ENCODE data around the gene RFX8. TPM values are rescaled to one million over a fixed set of nuclear protein-coding genes. Genes with fewer than 3 reads are reported as not detected.

The RFX8 gene
- total RNA-seq, 4 donors from 2014 or later: 0.94 to 2.9 (median 1.5) TPM

DNA sequence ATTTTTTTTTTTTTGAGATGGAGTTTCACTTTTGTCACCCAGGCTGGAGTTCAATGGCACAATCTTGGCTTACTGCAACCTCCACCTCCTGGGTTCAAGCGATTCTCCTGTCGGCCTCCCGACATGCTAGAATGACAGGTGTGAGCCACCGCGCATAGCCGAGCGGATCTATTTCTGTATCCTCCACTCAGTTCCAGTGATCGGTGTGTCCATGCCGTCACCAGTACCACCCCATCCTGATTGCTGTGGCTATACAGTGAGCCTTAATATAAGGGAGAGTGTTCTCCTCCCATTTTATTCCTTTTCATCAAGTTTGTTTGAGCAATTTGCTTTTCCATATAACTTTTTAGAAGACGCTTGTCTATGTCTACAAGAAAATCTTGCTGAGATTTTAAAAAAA is 35.2 kb downstream of the RFX8 start:
- TF ChIP-seq, protein P1, sequence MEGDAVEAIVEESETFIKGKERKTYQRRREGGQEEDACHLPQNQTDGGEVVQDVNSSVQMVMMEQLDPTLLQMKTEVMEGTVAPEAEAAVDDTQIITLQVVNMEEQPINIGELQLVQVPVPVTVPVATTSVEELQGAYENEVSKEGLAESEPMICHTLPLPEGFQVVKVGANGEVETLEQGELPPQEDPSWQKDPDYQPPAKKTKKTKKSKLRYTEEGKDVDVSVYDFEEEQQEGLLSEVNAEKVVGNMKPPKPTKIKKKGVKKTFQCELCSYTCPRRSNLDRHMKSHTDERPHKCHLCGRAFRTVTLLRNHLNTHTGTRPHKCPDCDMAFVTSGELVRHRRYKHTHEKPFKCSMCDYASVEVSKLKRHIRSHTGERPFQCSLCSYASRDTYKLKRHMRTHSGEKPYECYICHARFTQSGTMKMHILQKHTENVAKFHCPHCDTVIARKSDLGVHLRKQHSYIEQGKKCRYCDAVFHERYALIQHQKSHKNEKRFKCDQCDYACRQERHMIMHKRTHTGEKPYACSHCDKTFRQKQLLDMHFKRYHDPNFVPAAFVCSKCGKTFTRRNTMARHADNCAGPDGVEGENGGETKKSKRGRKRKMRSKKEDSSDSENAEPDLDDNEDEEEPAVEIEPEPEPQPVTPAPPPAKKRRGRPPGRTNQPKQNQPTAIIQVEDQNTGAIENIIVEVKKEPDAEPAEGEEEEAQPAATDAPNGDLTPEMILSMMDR (IDR thresholded peaks at IDR 0.05; ENCODE audit: low read depth): no peak

- TF ChIP-seq, protein P1 (IDR thresholded peaks at IDR 0.05; ENCODE audit: low read depth): no peak
These were observed 39.7 kb downstream of the RFX8 start for GRCh38 chr2:101435001-101435862.

DNA sequence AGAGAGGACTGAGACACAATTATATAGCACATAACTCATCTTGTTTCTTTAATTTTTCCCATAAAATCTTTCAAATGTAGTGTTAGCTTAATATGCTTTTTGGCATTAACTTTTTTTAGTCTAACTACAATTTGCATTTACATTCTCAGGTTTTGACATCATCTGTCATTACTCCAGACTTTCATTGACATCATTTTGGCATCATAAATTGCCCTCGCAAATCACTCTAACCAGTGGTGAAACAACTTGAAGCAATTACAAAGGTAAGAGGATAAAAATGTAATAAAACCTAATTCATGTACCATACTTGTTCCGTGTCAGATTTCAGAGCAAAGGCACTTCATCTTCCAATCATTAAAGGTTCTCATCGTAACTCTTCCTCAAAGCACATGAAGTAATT is 41.4 kb downstream of the RFX8 start:
- TF ChIP-seq, protein P1 (IDR thresholded peaks at IDR 0.05; ENCODE audit: low read depth): no peak

- TF ChIP-seq, protein P1 (IDR thresholded peaks at IDR 0.05; ENCODE audit: low read depth): no peak
These were observed 42.3 kb downstream of the RFX8 start for GRCh38 chr2:101432411-101433181.

- TF ChIP-seq, protein P1 (IDR thresholded peaks at IDR 0.05; ENCODE audit: low read depth): no peak
These were observed 43.4 kb downstream of the RFX8 start for GRCh38 chr2:101431486-101431885.

GRCh38 chr2:101430156-101430555 is 44.8 kb downstream of the RFX8 start:
- TF ChIP-seq, protein P1 (IDR thresholded peaks at IDR 0.05; ENCODE audit: low read depth): no peak

- TF ChIP-seq, protein P1 (IDR thresholded peaks at IDR 0.05; ENCODE audit: low read depth): no peak
These were observed 45.5 kb downstream of the RFX8 start for GRCh38 chr2:101429453-101429852.

Measured in subcutaneous adipose tissue (tissue), 4 donors.